Stimulated activated CD4-positive, alpha-beta T cell treated with anti-CD3 and anti-CD28 coated beads, Interleukin-12 subunit alpha, Interleukin-12 subunit beta, amount 100 ng/mL, for 4 hours (primary cell): Measurements from ENCODE around the gene ARHGAP26.

ENCODE experiments used
- DNase-seq: peaks from one replicate; pipeline ENCODE4 v3.0.0-alpha.2; 2020

Gene ARHGAP26

GRCh38 chr5:142749321-142749720 lies 20.9 kb upstream of the ARHGAP26 start:
- no peak for DNase-seq

- DNase-seq, result no peak
These were observed 17.0 kb upstream of the ARHGAP26 start for GRCh38 chr5:142753116-142753631.

- no peak for DNase-seq
These were observed 16.1 kb upstream of the ARHGAP26 start for GRCh38 chr5:142754031-142754430.

GRCh38 chr5:142756576-142756975 lies 13.6 kb upstream of the ARHGAP26 start:
- no peak for DNase-seq

- DNase-seq, result no peak
These were observed 12.6 kb upstream of the ARHGAP26 start for GRCh38 chr5:142757564-142757963.

GRCh38 chr5:142758062-142758795 lies 11.9 kb upstream of the ARHGAP26 start:
- DNase-seq, result no peak

- DNase-seq, result no peak
These were observed 11.4 kb upstream of the ARHGAP26 start for GRCh38 chr5:142758796-142759145.

GRCh38 chr5:142763701-142764100 lies 6.5 kb upstream of the ARHGAP26 start:
- DNase-seq, result no peak

- no peak for DNase-seq
These were observed 3.0 kb upstream of the ARHGAP26 start for GRCh38 chr5:142767178-142767577.

- DNase-seq, result no peak
These were observed 2.3 kb upstream of the ARHGAP26 start for GRCh38 chr5:142767911-142768310.

GRCh38 chr5:142769251-142769792 lies 855 bp upstream of the ARHGAP26 start:
- DNase-seq, result no peak

- DNase-seq, result peak; percentile 51
These were observed 753 bp downstream of the ARHGAP26 start for GRCh38 chr5:142770650-142771609.

- no peak for DNase-seq
These were observed 1.5 kb downstream of the ARHGAP26 start for GRCh38 chr5:142771666-142772065.

- DNase-seq, result no peak
These were observed 2.5 kb downstream of the ARHGAP26 start for GRCh38 chr5:142772446-142773293.

GRCh38 chr5:142777099-142777498 lies 6.9 kb downstream of the ARHGAP26 start:
- DNase-seq, result no peak

- DNase-seq, result no peak
These were observed 7.7 kb downstream of the ARHGAP26 start for GRCh38 chr5:142777850-142778249.

GRCh38 chr5:142779163-142779840 lies 9.1 kb downstream of the ARHGAP26 start:
- no peak for DNase-seq

- no peak for DNase-seq
These were observed 10.7 kb downstream of the ARHGAP26 start for GRCh38 chr5:142780871-142781270.

GRCh38 chr5:142782976-142783530 lies 12.9 kb downstream of the ARHGAP26 start:
- no peak for DNase-seq

- DNase-seq, result peak; percentile 17
These were observed 13.6 kb downstream of the ARHGAP26 start for GRCh38 chr5:142783601-142784341.
